Keratinocyte (primary cell): ENCODE data around the gene ADIPOR2.

Experiments
- EZH2 ChIP-seq: IDR thresholded peaks from one replicate; pipeline ENCODE4 v1.6.1; 2012; ENCODE audit warnings: inconsistent platforms, mild to moderate bottlenecking, low read length, moderate library complexity
- TF ChIP-seq, protein P1 (sequence below), 3 experiments: IDR thresholded peaks in 1 of 3; conservative IDR thresholded peaks in 1 of 3; optimal IDR thresholded peaks in 1 of 3; 2 replicates in 2 of 3; 3 replicates in 1 of 3; pipeline versions ENCODE3 to v1.5.1; 2011; ENCODE audit warnings: low read length in 3 of 3, mild to moderate bottlenecking in 3 of 3, moderate library complexity in 2 of 3, control low read depth in 1 of 3, inconsistent platforms in 1 of 3; ENCODE audit not compliant: insufficient read depth in 2 of 3; ENCODE audit errors: extremely low read depth in 1 of 3

GRCh38 chr12:1836241-1836803 is 145.5 kb downstream of the ADIPOR2 start:
- TF ChIP-seq, protein P1, sequence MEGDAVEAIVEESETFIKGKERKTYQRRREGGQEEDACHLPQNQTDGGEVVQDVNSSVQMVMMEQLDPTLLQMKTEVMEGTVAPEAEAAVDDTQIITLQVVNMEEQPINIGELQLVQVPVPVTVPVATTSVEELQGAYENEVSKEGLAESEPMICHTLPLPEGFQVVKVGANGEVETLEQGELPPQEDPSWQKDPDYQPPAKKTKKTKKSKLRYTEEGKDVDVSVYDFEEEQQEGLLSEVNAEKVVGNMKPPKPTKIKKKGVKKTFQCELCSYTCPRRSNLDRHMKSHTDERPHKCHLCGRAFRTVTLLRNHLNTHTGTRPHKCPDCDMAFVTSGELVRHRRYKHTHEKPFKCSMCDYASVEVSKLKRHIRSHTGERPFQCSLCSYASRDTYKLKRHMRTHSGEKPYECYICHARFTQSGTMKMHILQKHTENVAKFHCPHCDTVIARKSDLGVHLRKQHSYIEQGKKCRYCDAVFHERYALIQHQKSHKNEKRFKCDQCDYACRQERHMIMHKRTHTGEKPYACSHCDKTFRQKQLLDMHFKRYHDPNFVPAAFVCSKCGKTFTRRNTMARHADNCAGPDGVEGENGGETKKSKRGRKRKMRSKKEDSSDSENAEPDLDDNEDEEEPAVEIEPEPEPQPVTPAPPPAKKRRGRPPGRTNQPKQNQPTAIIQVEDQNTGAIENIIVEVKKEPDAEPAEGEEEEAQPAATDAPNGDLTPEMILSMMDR (optimal IDR thresholded peaks at IDR 0.05 in 1 of 3, IDR thresholded peaks at IDR 0.05 in 1 of 3, conservative IDR thresholded peaks at IDR 0.05 in 1 of 3; ENCODE audit: extremely low read depth in 1 of 3, insufficient read depth in 2 of 3, low read length in 3 of 3), result no peak
- no peak for TF ChIP-seq EZH2
